CD4-positive, alpha-beta T cell (primary cell): ENCODE measurements around the gene B4GALT6. TPM values are rescaled to one million over a fixed set of nuclear protein-coding genes. Genes with fewer than 3 reads are reported as not detected.
A peak's percentile ranks its signal among the peaks of the same experiment; 100 is the strongest.
"Not testable (repeated sequence)": the region's sequence is repeated elsewhere in the genome, so short reads cannot be mapped to it uniquely, and the experiment has no call there.

Experiments
- ATAC-seq: fragments of 200-7000 bp; cut with Tn5 transposase; one replicate; pipeline ENCODE4 v1.10.0; 2022; ENCODE audit warnings: mild to moderate bottlenecking; ENCODE audit not compliant: poor library complexity
- CTCF ChIA-PET: fragments of 350-600 bp; sonication (Branson Sonifier 250); formaldehyde crosslinking; loops from one replicate; lab custom pipeline; 2021; ENCODE audit warnings: antibody characterized with exemption, inconsistent platforms; lab: Charles Lee
- POLR2A ChIA-PET: fragments of 350-600 bp; sonication (Branson Sonifier 250); formaldehyde crosslinking; loops from one replicate; lab custom pipeline; 2021; ENCODE audit warnings: antibody characterized with exemption, inconsistent platforms; lab: Charles Lee
- DNase-seq, 14 experiments: peaks; one replicate each; pipeline ENCODE4 v3.0.0-alpha.2; 2013 to 2020; ENCODE audit warnings: mixed read lengths in 2 of 14
- H3K27ac ChIP-seq, 2 donors: one replicate each; pipeline versions ENCODE4 v1.5.1 to v1.7.0; 2013; ENCODE audit warnings: low read length in 2 of 2, low read depth in 1 of 2, mild to moderate bottlenecking in 1 of 2
- H3K27me3 ChIP-seq, 2 experiments: 1 replicate in 1 of 2; 2 replicates in 1 of 2; pipeline versions ENCODE4 v1.6.1 to v1.7.0; 2013; ENCODE audit warnings: low read length in 2 of 2, control low read depth in 1 of 2, mild to moderate bottlenecking in 1 of 2, moderate library complexity in 1 of 2; ENCODE audit not compliant: insufficient read depth in 2 of 2, control insufficient read depth in 1 of 2
- H3K36me3 ChIP-seq: one replicate; pipeline ENCODE4 v1.6.1; 2013; ENCODE audit warnings: low read length, control low read depth; ENCODE audit not compliant: insufficient read depth
- H3K4me1 ChIP-seq: one replicate; pipeline ENCODE4 v1.6.1; 2013; ENCODE audit warnings: low read length, control low read depth; ENCODE audit not compliant: insufficient read depth
- H3K4me3 ChIP-seq: one replicate; pipeline ENCODE4 v1.5.1; 2013; ENCODE audit warnings: mild to moderate bottlenecking, low read length, moderate library complexity
- H3K9me3 ChIP-seq, 2 experiments: 1 replicate in 1 of 2; 2 replicates in 1 of 2; pipeline versions ENCODE4 v1.6.1 to v1.7.0; 2013; ENCODE audit warnings: low read length in 2 of 2, mild to moderate bottlenecking in 2 of 2, control low read depth in 1 of 2, moderate library complexity in 1 of 2; ENCODE audit not compliant: control insufficient read depth in 1 of 2, insufficient read depth in 1 of 2
- H3K27ac Mint-ChIP-seq: one replicate; pipeline ENCODE4 v1.8.0; 2020; ENCODE audit warnings: mixed read lengths
- H3K27me3 Mint-ChIP-seq: one replicate; pipeline ENCODE4 v1.8.0; 2021; ENCODE audit warnings: mixed read lengths
- H3K36me3 Mint-ChIP-seq: one replicate; pipeline ENCODE4 v1.8.0; 2021; ENCODE audit warnings: low read depth, mixed read lengths
- H3K4me1 Mint-ChIP-seq: one replicate; pipeline ENCODE4 v1.8.0; 2021; ENCODE audit warnings: low read depth, mixed read lengths
- H3K4me3 Mint-ChIP-seq: one replicate; pipeline ENCODE4 v1.8.0; 2020; ENCODE audit warnings: mild to moderate bottlenecking, mixed read lengths
- H3K9me3 Mint-ChIP-seq: one replicate; pipeline ENCODE4 v1.8.0; 2020; ENCODE audit warnings: mixed read lengths
- CTCF ChIP-seq: fragments of 200-600 bp; IDR thresholded peaks from one replicate; pipeline ENCODE4 v1.8.0; 2022; ENCODE audit warnings: antibody characterized with exemption, mild to moderate bottlenecking
- intact Hi-C, 2 experiments: fragments of 100-400 bp; cut with DNase I in 1 of 2; cut with micrococcal nuclease in 1 of 2; formaldehyde crosslinking; loops; one replicate each; pipeline versions ENCODE4 v1.15.1 to v1.9.0; 2023 to 2025; cut with DNase I, micrococcal nuclease
- polyA plus RNA-seq, 2 donors: library from polyadenylated mRNA; unstranded; fragments of 120-200 nt; gene quantifications; one replicate each; pipeline ENCODE4 v1.2.1, GENCODE V29; 2013
- total RNA-seq, 174 experiments: library from RNA in 2 of 174; stranded (reverse) in 2 of 174; gene quantifications; one replicate each; pipeline ENCODE4 v1.2.3 and lab custom pipeline; 2021 to 2026

Gene B4GALT6
- total RNA-seq (under 1 TPM in 1 of 2 experiments, not detected in 1; 0.75 TPM), total RNA-seq (lab: John Stamatoyannopoulos, UW) (0 to 7.1 (median 1.2) reads per million in 172 experiments)
- polyA plus RNA-seq (2013, experiment 1 of 2): 0.91 TPM
- polyA plus RNA-seq (2013, experiment 2 of 2): 0.73 TPM

- peaks cover 16% of the 10 kb centered on the region for H3K4me1 Mint-ChIP-seq
- H3K9me3 Mint-ChIP-seq: no peaks in the 10 kb centered on the region
- intact Hi-C loops: no loop called here
- peak within 1 kb of the TSS; percentile 89 for H3K4me3 Mint-ChIP-seq
- peaks cover 12% of the 10 kb centered on the region for H3K4me1 ChIP-seq
- peaks cover 68% of the 10 kb centered on the region for H3K27me3 Mint-ChIP-seq
- TF ChIP-seq CTCF: no peak
- no peaks in the 10 kb centered on the region for H3K9me3 ChIP-seq
- H3K27me3 ChIP-seq: peaks cover 0 to 33% of the 10 kb centered on the region in 2 experiments
- DNase-seq (peak in 3 of 14 experiments; percentile 11 to 52 (median 43)), ATAC-seq (peak; percentile 9)
- CTCF ChIA-PET: no interaction called here
- no peak within 1 kb of the TSS for H3K27ac ChIP-seq
- H3K4me3 ChIP-seq: peak within 1 kb of the TSS; percentile 60
- H3K36me3 Mint-ChIP-seq: no peaks in the 10 kb centered on the region
- H3K36me3 ChIP-seq: no peaks in the 10 kb centered on the region
- no peak within 1 kb of the TSS for H3K27ac Mint-ChIP-seq
- POLR2A ChIA-PET: no interaction called here
Observed at GRCh38 chr18:31684279-31685096, at the start of gene B4GALT6. Gene B4GALT6, minus strand, starts transcription at chr18:31684581. Its CDS starts 155 bp downstream, at chr18:31684426.

GRCh38 chr18:31731628-31732027, 47.2 kb upstream of the B4GALT6 start:
- Mint-ChIP-seq H3K27me3 (peaks cover 15% of the 10 kb centered on the region), H3K9me3 (no peaks in the 10 kb centered on the region), H3K27ac (no peak overlapping the region), H3K4me1 (no peaks in the 10 kb centered on the region), H3K36me3 (no peaks in the 10 kb centered on the region), H3K4me3 (no peak overlapping the region)
- ChIA-PET POLR2A (no interaction called here), CTCF (no interaction called here)
- H3K9me3 ChIP-seq: no peaks in the 10 kb centered on the region
- no peak overlapping the region for H3K4me3 ChIP-seq
- DNase-seq: no peak
- intact Hi-C loops: no loop called here
- H3K27ac ChIP-seq: no peak overlapping the region
- no peak for ATAC-seq
- H3K36me3 ChIP-seq: no peaks in the 10 kb centered on the region
- no peaks in the 10 kb centered on the region for H3K4me1 ChIP-seq
- no peak for TF ChIP-seq CTCF
- peaks cover 6 to 9% of the 10 kb centered on the region in 2 experiments for H3K27me3 ChIP-seq

- POLR2A ChIA-PET, H3K4me3 ChIP-seq, H3K9me3 ChIP-seq, H3K36me3 Mint-ChIP-seq, H3K4me3 Mint-ChIP-seq, H3K27ac ChIP-seq, ATAC-seq, DNase-seq, H3K4me1 ChIP-seq, H3K4me1 Mint-ChIP-seq, CTCF ChIA-PET, H3K9me3 Mint-ChIP-seq, H3K27ac Mint-ChIP-seq, H3K36me3 ChIP-seq: not testable (repeated sequence)
- H3K27me3 Mint-ChIP-seq: peaks cover 35% of the 10 kb centered on the region
- peaks cover 6 to 23% of the 10 kb centered on the region in 2 experiments for H3K27me3 ChIP-seq
- intact Hi-C loops: loop anchor here in 1 of 2 experiments (10.0 kb wide), 1 partner anchor 734 kb away; no protein-coding TSS in a partner anchor
Observed at GRCh38 chr18:31729196-31729595, 44.8 kb upstream of the B4GALT6 start.
